SU-DHL-6 (cell line): ENCODE results near the gene VAMP3.

Experiments
- EZH2phosphoT487 ChIP-seq: fragments of 200-600 bp; sonication (generic), shearing (Covaris generic); conservative IDR thresholded peaks from 2 replicates; pipeline ENCODE4 v1.6.1; 2018; ENCODE audit warnings: mild to moderate bottlenecking, antibody characterized with exemption, low read length, moderate library complexity, mixed read lengths
- TF ChIP-seq, protein P1 (sequence below): fragments of 200-600 bp; sonication (generic); IDR thresholded peaks from one replicate; pipeline ENCODE4 v1.5.1; 2017; ENCODE audit warnings: antibody characterized with exemption, mild to moderate bottlenecking, low read length, moderate library complexity; ENCODE audit not compliant: insufficient read depth, poor library complexity, severe bottlenecking

- TF ChIP-seq, protein P1, sequence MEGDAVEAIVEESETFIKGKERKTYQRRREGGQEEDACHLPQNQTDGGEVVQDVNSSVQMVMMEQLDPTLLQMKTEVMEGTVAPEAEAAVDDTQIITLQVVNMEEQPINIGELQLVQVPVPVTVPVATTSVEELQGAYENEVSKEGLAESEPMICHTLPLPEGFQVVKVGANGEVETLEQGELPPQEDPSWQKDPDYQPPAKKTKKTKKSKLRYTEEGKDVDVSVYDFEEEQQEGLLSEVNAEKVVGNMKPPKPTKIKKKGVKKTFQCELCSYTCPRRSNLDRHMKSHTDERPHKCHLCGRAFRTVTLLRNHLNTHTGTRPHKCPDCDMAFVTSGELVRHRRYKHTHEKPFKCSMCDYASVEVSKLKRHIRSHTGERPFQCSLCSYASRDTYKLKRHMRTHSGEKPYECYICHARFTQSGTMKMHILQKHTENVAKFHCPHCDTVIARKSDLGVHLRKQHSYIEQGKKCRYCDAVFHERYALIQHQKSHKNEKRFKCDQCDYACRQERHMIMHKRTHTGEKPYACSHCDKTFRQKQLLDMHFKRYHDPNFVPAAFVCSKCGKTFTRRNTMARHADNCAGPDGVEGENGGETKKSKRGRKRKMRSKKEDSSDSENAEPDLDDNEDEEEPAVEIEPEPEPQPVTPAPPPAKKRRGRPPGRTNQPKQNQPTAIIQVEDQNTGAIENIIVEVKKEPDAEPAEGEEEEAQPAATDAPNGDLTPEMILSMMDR: no peak
- TF ChIP-seq EZH2phosphoT487: no peak
These were observed 34.4 kb downstream of the VAMP3 start for GRCh38 chr1:7805460-7805859.
